Mesothelial cell of epicardium (in vitro differentiated cells): ENCODE data around the gene JAGN1. TPM values are rescaled to one million over a fixed set of nuclear protein-coding genes. Genes with fewer than 3 reads are reported as not detected.
"Not testable (repeated sequence)": the region's sequence is repeated elsewhere in the genome, so short reads cannot be mapped to it uniquely, and the experiment has no call there.

Experiments used
- DNase-seq, 2 experiments: peaks; one replicate each; pipeline ENCODE4 v3.0.0; 2021; ENCODE audit warnings: low spot score in 2 of 2; ENCODE audit not compliant: unreplicated experiment in 2 of 2
- H3K27ac Mint-ChIP-seq: 2 replicates; pipeline ENCODE4 v1.8.0; 2021; ENCODE audit warnings: mixed read lengths
- H3K27me3 Mint-ChIP-seq: 2 replicates; pipeline ENCODE4 v1.8.0; 2021; ENCODE audit warnings: low read depth, mixed read lengths
- H3K36me3 Mint-ChIP-seq: 2 replicates; pipeline ENCODE4 v1.8.0; 2021; ENCODE audit warnings: mixed read lengths
- H3K4me1 Mint-ChIP-seq: 2 replicates; pipeline ENCODE4 v1.8.0; 2021; ENCODE audit warnings: mixed read lengths
- H3K4me3 Mint-ChIP-seq: 2 replicates; pipeline ENCODE4 v1.8.0; 2021; ENCODE audit warnings: mild to moderate bottlenecking, moderate library complexity, mixed read lengths
- H3K9me3 Mint-ChIP-seq: 2 replicates; pipeline ENCODE4 v1.8.0; 2021; ENCODE audit warnings: mixed read lengths
- CTCF ChIP-seq: fragments of 200-600 bp; sonication (generic); IDR thresholded peaks from one replicate; pipeline ENCODE4 v1.5.0; 2021; ENCODE audit warnings: antibody characterized with exemption; ENCODE audit not compliant: unreplicated experiment
- total RNA-seq: library from RNA; stranded (reverse); gene quantifications from 3 replicates; pipeline ENCODE4 v1.2.1, GENCODE V29; 2021

The JAGN1 gene
- total RNA-seq, 1 donor from 2014 or later: 32.1 TPM

- Mint-ChIP-seq H3K4me1 (peaks cover 49% of the 10 kb centered on the region), H3K27ac (no peak overlapping the region), H3K4me3 (no peak overlapping the region), H3K27me3 (no peaks in the 10 kb centered on the region), H3K9me3 (no peaks in the 10 kb centered on the region), H3K36me3 (peaks cover 3% of the 10 kb centered on the region)
- no peak for TF ChIP-seq CTCF
- DNase-seq: no peak
Measured at GRCh38 chr3:9899289-9899791, 8.9 kb downstream of the JAGN1 start.

- H3K4me1 Mint-ChIP-seq: peaks cover 49% of the 10 kb centered on the region
- H3K27me3 Mint-ChIP-seq, H3K27ac Mint-ChIP-seq, H3K9me3 Mint-ChIP-seq, H3K36me3 Mint-ChIP-seq, DNase-seq, H3K4me3 Mint-ChIP-seq: not testable (repeated sequence)
Measured at GRCh38 chr3:9900965-9901415, 10.6 kb downstream of the JAGN1 start.

GRCh38 chr3:9901967-9902366 is 11.6 kb downstream of the JAGN1 start:
- Mint-ChIP-seq H3K27ac (peak overlapping the region; percentile 90), H3K4me3 (peak overlapping the region; percentile 71), H3K9me3 (no peaks in the 10 kb centered on the region), H3K4me1 (peaks cover 49% of the 10 kb centered on the region), H3K36me3 (no peaks in the 10 kb centered on the region), H3K27me3 (no peaks in the 10 kb centered on the region)
- TF ChIP-seq CTCF: no peak
- no peak for DNase-seq

GRCh38 chr3:9902372-9903237 is 12.2 kb downstream of the JAGN1 start, which contains the start of gene IL17RE:
IL17RE (plus strand) TSS chr3:9902848; CDS start chr3:9902933, 85 bp downstream.
- Mint-ChIP-seq H3K27me3 (no peaks in the 10 kb centered on the region), H3K4me3 (peak within 1 kb of the TSS; percentile 71), H3K27ac (peak within 1 kb of the TSS; percentile 90), H3K36me3 (peaks cover under 1% of the 10 kb centered on the region), H3K4me1 (peaks cover 43% of the 10 kb centered on the region), H3K9me3 (no peaks in the 10 kb centered on the region)
- no peak for TF ChIP-seq CTCF
- DNase-seq: peak in 1 of 2 experiments; percentile 48

- H3K36me3 Mint-ChIP-seq: peaks cover 2% of the 10 kb centered on the region
Measured at GRCh38 chr3:9903238-9903624, 12.8 kb downstream of the JAGN1 start.

More at GRCh38 chr3:9903238-9903624, 12.8 kb downstream of the JAGN1 start:
- DNase-seq: no peak
- TF ChIP-seq CTCF: no peak
- H3K9me3 Mint-ChIP-seq: no peaks in the 10 kb centered on the region
- peaks cover 37% of the 10 kb centered on the region for H3K4me1 Mint-ChIP-seq
- peak overlapping the region; percentile 71 for H3K4me3 Mint-ChIP-seq
- H3K27ac Mint-ChIP-seq: peak overlapping the region; percentile 90
- no peaks in the 10 kb centered on the region for H3K27me3 Mint-ChIP-seq
